EH (cell line): ENCODE data around the gene KRT6C.

ENCODE experiments used
- DNase-seq: peaks from one replicate; pipeline ENCODE4 v3.0.0-alpha.2; 2015; ENCODE audit warnings: low read depth

Gene KRT6C

GRCh38 chr12:52434760-52435530 lies 38.7 kb downstream of the KRT6C start:
- DNase-seq, result peak; percentile 80

- DNase-seq, result peak; percentile 43
These were observed 39.4 kb downstream of the KRT6C start, which contains the start of gene KRT75 for GRCh38 chr12:52434081-52434733. Gene KRT75 (minus strand): TSS chr12:52434371. CDS start chr12:52434304, 67 bp downstream.

GRCh38 chr12:52433501-52434080 lies 40.0 kb downstream of the KRT6C start:
- no peak for DNase-seq

GRCh38 chr12:52432559-52433207 lies 40.9 kb downstream of the KRT6C start:
- DNase-seq, result no peak

GRCh38 chr12:52428121-52428520 lies 45.5 kb downstream of the KRT6C start:
- no peak for DNase-seq

GRCh38 chr12:52427083-52427482 lies 46.5 kb downstream of the KRT6C start:
- DNase-seq, result no peak

GRCh38 chr12:52426034-52426433 lies 47.6 kb downstream of the KRT6C start:
- no peak for DNase-seq

GRCh38 chr12:52425466-52425865 lies 48.1 kb downstream of the KRT6C start:
- no peak for DNase-seq

GRCh38 chr12:52423661-52424500 lies 49.7 kb downstream of the KRT6C start:
- no peak for DNase-seq

- peak; percentile 12 for DNase-seq
These were observed 50.6 kb downstream of the KRT6C start for GRCh38 chr12:52423035-52423434.

- DNase-seq, result peak; percentile 75
These were observed 53.9 kb downstream of the KRT6C start for GRCh38 chr12:52419656-52420055.

GRCh38 chr12:52418576-52419110 lies 55.0 kb downstream of the KRT6C start:
- DNase-seq, result no peak
